Endothelial cell of umbilical vein (primary cell): ENCODE results near the gene ABCG5. TPM values are rescaled to one million over a fixed set of nuclear protein-coding genes. Genes with fewer than 3 reads are reported as not detected.

Experiments used
- BruUV-seq: library from RNA; stranded (reverse); fragments of 400-500 nt; replicated peaks from 2 replicates; lab custom pipeline; 2021; lab: Mats Ljungman, UMichigan
- CTCF ChIA-PET: fragments of 300-600, 350-600 bp; sonication (Branson Sonifier 250); formaldehyde crosslinking; loops from one replicate; lab custom pipeline; 2021; ENCODE audit warnings: antibody characterized with exemption, inconsistent platforms; lab: Charles Lee
- POLR2A ChIA-PET: fragments of 300-600, 350-600 bp; sonication (Branson Sonifier 250); formaldehyde crosslinking; loops from one replicate; lab custom pipeline; 2021; ENCODE audit warnings: antibody characterized with exemption, inconsistent platforms; lab: Charles Lee
- DNase-seq: peaks from one replicate; pipeline ENCODE4 v3.0.0-alpha.2; 2011; ENCODE audit warnings: low read depth, low spot score
- FAIRE-seq: peaks from 2 replicates; lab custom pipeline; 2011; peaks lifted over from hg19 to GRCh38; lab: Jason Lieb, UNC
- H2AFZ ChIP-seq: 2 replicates; pipeline ENCODE4 v1.6.0; 2012; ENCODE audit warnings: low read depth, low read length, control low read depth, inconsistent platforms
- H3K27ac ChIP-seq: 2 replicates; pipeline ENCODE4 v1.5.1; 2011; ENCODE audit warnings: low read depth, mild to moderate bottlenecking, control low read depth, low read length, moderate library complexity; ENCODE audit not compliant: insufficient read depth
- H3K27me3 ChIP-seq, 2 experiments: 2 replicates each; pipeline versions ENCODE4 v1.6.0 to v1.6.1; 2011; ENCODE audit warnings: low read length in 2 of 2, mixed read lengths in 1 of 2; ENCODE audit not compliant: control insufficient read depth in 2 of 2, insufficient read depth in 2 of 2
- H3K36me3 ChIP-seq, 2 experiments: 2 replicates in 1 of 2; 3 replicates in 1 of 2; pipeline ENCODE4 v1.5.1; 2011; ENCODE audit warnings: low read length in 2 of 2, mild to moderate bottlenecking in 1 of 2, moderate library complexity in 1 of 2; ENCODE audit not compliant: control insufficient read depth in 2 of 2, insufficient read depth in 2 of 2; ENCODE audit errors: extremely low read depth in 1 of 2
- H3K4me1 ChIP-seq: 3 replicates; pipeline ENCODE4 v1.5.1; 2011; ENCODE audit warnings: mild to moderate bottlenecking, low read length; ENCODE audit not compliant: control insufficient read depth, insufficient read depth; ENCODE audit errors: extremely low read depth
- H3K4me2 ChIP-seq: 2 replicates; pipeline ENCODE4 v1.6.1; 2011; ENCODE audit warnings: low read length, control low read depth, mixed read lengths; ENCODE audit not compliant: insufficient read depth
- H3K4me3 ChIP-seq, 3 experiments: fragments of 200-600 bp in 1 of 3; sonication (generic), shearing (Covaris generic) in 1 of 3; replicated peaks in 1 of 3; 2 replicates each; pipeline ENCODE4 v1.5.1; 2011 to 2016; ENCODE audit warnings: control low read depth in 3 of 3, low read length in 3 of 3, mild to moderate bottlenecking in 2 of 3, inconsistent platforms in 1 of 3, low read depth in 1 of 3, moderate library complexity in 1 of 3; ENCODE audit not compliant: insufficient read depth in 1 of 3
- H3K79me2 ChIP-seq: 2 replicates; pipeline ENCODE4 v1.6.0; 2012; ENCODE audit warnings: low read length, inconsistent platforms; ENCODE audit not compliant: control insufficient read depth, insufficient read depth
- H3K9ac ChIP-seq: replicated peaks from 2 replicates; pipeline ENCODE3; 2011; ENCODE audit warnings: low read length, control low read depth; ENCODE audit not compliant: insufficient read depth; ENCODE audit errors: extremely low read depth
- H3K9me1 ChIP-seq: replicated peaks from 3 replicates; pipeline ENCODE4 v1.6.0; 2011; ENCODE audit warnings: mild to moderate bottlenecking, low read length; ENCODE audit not compliant: control insufficient read depth, insufficient read depth; ENCODE audit errors: extremely low read depth
- H3K9me3 ChIP-seq: replicated peaks from 2 replicates; pipeline ENCODE4 v1.5.1; 2012; ENCODE audit warnings: low read length, inconsistent platforms; ENCODE audit not compliant: control insufficient read depth, insufficient read depth
- H4K20me1 ChIP-seq: replicated peaks from 2 replicates; pipeline ENCODE3; 2011; ENCODE audit warnings: mild to moderate bottlenecking, low read length; ENCODE audit not compliant: control insufficient read depth, insufficient read depth; ENCODE audit errors: extremely low read depth
- CTCF ChIP-seq, 2 donors: IDR thresholded peaks; 1 replicate in 1 of 2; 2 replicates in 1 of 2; pipeline ENCODE4 v1.5.1; 2011; ENCODE audit warnings: low read length in 2 of 2, mild to moderate bottlenecking in 2 of 2, moderate library complexity in 2 of 2, control low read depth in 1 of 2, inconsistent platforms in 1 of 2, low read depth in 1 of 2; ENCODE audit not compliant: insufficient read depth in 1 of 2; ENCODE audit errors: extremely low read depth in 1 of 2
- EZH2 ChIP-seq: IDR thresholded peaks from 2 replicates; pipeline ENCODE4 v1.6.1; 2012; ENCODE audit warnings: borderline replicate concordance, low read depth, mild to moderate bottlenecking, moderate library complexity, low read length, inconsistent platforms; ENCODE audit not compliant: severe bottlenecking
- FOS ChIP-seq: IDR thresholded peaks from 2 replicates; pipeline ENCODE4 v1.6.1; 2011; ENCODE audit warnings: mild to moderate bottlenecking, low read length, moderate library complexity, borderline replicate concordance; ENCODE audit not compliant: insufficient read depth
- GATA2 ChIP-seq: IDR thresholded peaks from 2 replicates; pipeline ENCODE4 v1.7.0; 2011; ENCODE audit warnings: low read depth, mild to moderate bottlenecking, moderate library complexity, mixed read lengths, low read length; ENCODE audit not compliant: insufficient read length, insufficient read depth
- JUN ChIP-seq: IDR thresholded peaks from 2 replicates; pipeline ENCODE4 v1.6.1; 2011; ENCODE audit warnings: borderline replicate concordance, low read depth; ENCODE audit not compliant: insufficient read length, insufficient read depth
- MAX ChIP-seq: IDR thresholded peaks from 2 replicates; pipeline ENCODE4 v1.6.1; 2011; ENCODE audit not compliant: insufficient read depth, insufficient read length
- MYC ChIP-seq: IDR thresholded peaks from one replicate; pipeline ENCODE4 v1.6.1; 2011; ENCODE audit warnings: mild to moderate bottlenecking, low read depth, low read length
- POLR2A ChIP-seq: IDR thresholded peaks from 2 replicates; pipeline ENCODE4 v1.6.1; 2012; ENCODE audit warnings: low read depth, mild to moderate bottlenecking, control low read depth, low read length
- POLR2AphosphoS5 ChIP-seq: IDR thresholded peaks from 2 replicates; pipeline ENCODE4 v1.6.1; 2012; ENCODE audit warnings: low read depth, mild to moderate bottlenecking, control low read depth, low read length, moderate library complexity; ENCODE audit not compliant: insufficient read depth
- dilution Hi-C: fragments of 300-500 bp; cut with MboI; formaldehyde crosslinking; loops from one replicate; pipeline ENCODE4 v1.15.0; 2019; ENCODE audit warnings: low sequenced_read_pairs; ENCODE audit not compliant: extremely low pct_ligation_motif_present
- intact Hi-C: fragments of 100-400 bp; cut with micrococcal nuclease; formaldehyde crosslinking; loops from one replicate; pipeline ENCODE4 v1.10.0; 2022
- polyA plus RNA-seq, 4 experiments: library from polyadenylated mRNA; depleted of rRNA in 3 of 4; stranded (reverse) in 3 of 4; unstranded in 1 of 4; fragments of >200 nt; gene quantifications; 2 replicates each; pipeline versions ENCODE4 v1.2.1 to v1.2.3, GENCODE V29; 2011 to 2012; ENCODE audit warnings: missing spikeins in 1 of 4
- total RNA-seq: library from RNA; stranded (reverse); gene quantifications from 2 replicates; pipeline ENCODE4 v1.2.3, GENCODE V29; 2021

The ABCG5 gene
- total and polyA plus RNA-seq, 2 donors (not counting 3 experiments of a cell fraction or from before 2014, with no cell fraction given): not detected

GRCh38 chr2:43790147-43790546, 48.5 kb downstream of the ABCG5 start:
- no peak overlapping the region for H3K27ac ChIP-seq
- no peaks in the 10 kb centered on the region for H3K4me1 ChIP-seq
- POLR2A ChIA-PET: no interaction called here
- H3K4me2 ChIP-seq: no peak overlapping the region
- no peak for DNase-seq
- no peaks in the 10 kb centered on the region for H3K79me2 ChIP-seq
- intact Hi-C loops: no loop called here
- H3K36me3 ChIP-seq: no peaks in the 10 kb centered on the region
- FAIRE-seq: no peak
- H2AFZ ChIP-seq: no peak overlapping the region
- H3K9me1 ChIP-seq: no peaks in the 10 kb centered on the region
- H4K20me1 ChIP-seq: no peaks in the 10 kb centered on the region
- no peak overlapping the region for H3K9ac ChIP-seq
- dilution Hi-C loops: no loop called here
- TF ChIP-seq MYC: no peak
- TF ChIP-seq POLR2A: no peak
- no peak for TF ChIP-seq POLR2AphosphoS5
- TF ChIP-seq JUN: no peak
- no peak for TF ChIP-seq GATA2
- TF ChIP-seq EZH2: no peak
- TF ChIP-seq CTCF (IDR thresholded peaks at IDR 0.05; ENCODE audit: extremely low read depth in 1 of 2, insufficient read depth in 1 of 2, low read depth in 1 of 2, low read length in 2 of 2): no peak
- no peak for TF ChIP-seq MAX
- TF ChIP-seq FOS: no peak
- H3K9me3 ChIP-seq: no peaks in the 10 kb centered on the region
- no TSS peak for BruUV-seq
- no peak overlapping the region for H3K4me3 ChIP-seq
- H3K27me3 ChIP-seq: no peaks in the 10 kb centered on the region
- CTCF ChIA-PET: no interaction called here
